Measurements from ENCODE around the gene METAP1D.
"Not testable (repeated sequence)": the region's sequence is repeated elsewhere in the genome, so short reads cannot be mapped to it uniquely, and the experiment has no call there.

METAP1D gene

DNA sequence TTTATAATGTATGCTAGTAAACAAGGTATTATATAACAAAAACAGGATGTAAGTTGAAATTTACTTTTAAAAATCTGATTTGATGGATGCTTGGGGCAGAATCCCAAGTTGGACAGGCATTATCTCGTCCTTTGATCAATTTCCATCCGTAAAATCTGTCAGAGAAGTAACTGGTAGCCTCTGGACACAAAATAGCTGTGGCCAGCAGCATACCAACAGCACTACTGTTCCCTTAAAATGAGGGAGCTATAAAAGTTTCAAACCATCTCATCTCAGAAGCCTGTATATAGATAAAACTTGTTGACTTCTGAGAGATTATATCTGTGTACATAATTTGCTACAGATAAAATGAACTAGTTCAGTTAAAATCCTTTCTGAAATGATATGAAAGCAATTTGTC, 14.7 kb upstream of the METAP1D start:
- DNase-seq (ENCODE audit: extremely low read depth, insufficient read length), result no peak
- TF ChIP-seq, protein P1, sequence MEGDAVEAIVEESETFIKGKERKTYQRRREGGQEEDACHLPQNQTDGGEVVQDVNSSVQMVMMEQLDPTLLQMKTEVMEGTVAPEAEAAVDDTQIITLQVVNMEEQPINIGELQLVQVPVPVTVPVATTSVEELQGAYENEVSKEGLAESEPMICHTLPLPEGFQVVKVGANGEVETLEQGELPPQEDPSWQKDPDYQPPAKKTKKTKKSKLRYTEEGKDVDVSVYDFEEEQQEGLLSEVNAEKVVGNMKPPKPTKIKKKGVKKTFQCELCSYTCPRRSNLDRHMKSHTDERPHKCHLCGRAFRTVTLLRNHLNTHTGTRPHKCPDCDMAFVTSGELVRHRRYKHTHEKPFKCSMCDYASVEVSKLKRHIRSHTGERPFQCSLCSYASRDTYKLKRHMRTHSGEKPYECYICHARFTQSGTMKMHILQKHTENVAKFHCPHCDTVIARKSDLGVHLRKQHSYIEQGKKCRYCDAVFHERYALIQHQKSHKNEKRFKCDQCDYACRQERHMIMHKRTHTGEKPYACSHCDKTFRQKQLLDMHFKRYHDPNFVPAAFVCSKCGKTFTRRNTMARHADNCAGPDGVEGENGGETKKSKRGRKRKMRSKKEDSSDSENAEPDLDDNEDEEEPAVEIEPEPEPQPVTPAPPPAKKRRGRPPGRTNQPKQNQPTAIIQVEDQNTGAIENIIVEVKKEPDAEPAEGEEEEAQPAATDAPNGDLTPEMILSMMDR (IDR thresholded peaks at IDR 0.05; ENCODE audit: insufficient read depth, low read length, poor library complexity, severe bottlenecking), result no peak
- no peak overlapping the region for H3K4me3 ChIP-seq (replicated peaks; ENCODE audit: low read depth, low read length)
- H3K27me3 ChIP-seq (replicated peaks; ENCODE audit: control insufficient read depth, insufficient read depth, low read length), result no peaks in the 10 kb centered on the region
- H3K36me3 ChIP-seq (ENCODE audit: control insufficient read depth, insufficient read depth, low read length), result no peaks in the 10 kb centered on the region

DNA sequence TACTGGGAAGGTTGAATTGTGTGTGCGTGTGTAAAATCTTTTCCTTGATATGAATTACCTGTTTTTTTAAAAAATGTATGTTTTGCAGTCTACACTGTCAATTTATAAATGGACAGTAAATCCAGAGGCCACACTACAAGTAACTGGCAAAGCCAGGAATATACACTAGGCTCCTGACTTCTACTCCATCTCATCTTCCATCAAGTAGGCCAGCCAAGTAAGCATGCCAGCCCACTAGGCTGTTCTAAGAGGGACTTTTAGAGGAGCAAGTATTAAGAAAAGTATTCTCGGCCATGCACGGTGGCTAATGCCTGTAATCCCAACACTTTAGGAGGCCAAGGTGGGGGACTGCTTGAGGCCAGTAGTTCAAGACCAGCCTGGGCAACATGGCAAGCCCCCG, 13.0 kb upstream of the METAP1D start:
- no peaks in the 10 kb centered on the region for H3K27me3 ChIP-seq (replicated peaks; ENCODE audit: control insufficient read depth, insufficient read depth, low read length)

DNA sequence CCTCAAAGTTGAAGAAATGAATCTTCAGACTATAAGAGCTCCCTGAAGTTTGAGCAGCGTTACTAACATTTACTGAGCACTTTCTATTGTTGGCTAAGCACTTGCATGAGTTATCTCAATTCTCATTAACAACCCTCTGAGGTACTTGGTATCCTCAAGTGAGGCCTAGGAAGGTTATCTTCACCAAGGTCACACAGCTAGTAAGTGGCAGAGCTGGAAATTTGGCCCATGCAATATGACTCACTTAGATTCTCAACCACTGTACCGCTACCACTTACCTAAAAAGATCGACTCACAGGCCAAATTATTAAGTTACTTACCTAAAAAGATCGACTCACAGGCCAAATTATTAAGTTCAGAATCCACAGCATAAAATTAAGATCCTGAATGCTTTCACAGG, 8.7 kb upstream of the METAP1D start:
- no peaks in the 10 kb centered on the region for H3K36me3 ChIP-seq (ENCODE audit: control insufficient read depth, insufficient read depth, low read length)
- H3K4me3 ChIP-seq (replicated peaks; ENCODE audit: low read depth, low read length), result no peak overlapping the region
- DNase-seq (ENCODE audit: extremely low read depth, insufficient read length), result no peak
- TF ChIP-seq, protein P1 (IDR thresholded peaks at IDR 0.05; ENCODE audit: insufficient read depth, low read length, poor library complexity, severe bottlenecking), result no peak
- no peaks in the 10 kb centered on the region for H3K27me3 ChIP-seq (replicated peaks; ENCODE audit: control insufficient read depth, insufficient read depth, low read length)

More for the DNA sequence above, 13.0 kb upstream of the METAP1D start:
- TF ChIP-seq, protein P1 (IDR thresholded peaks at IDR 0.05; ENCODE audit: insufficient read depth, low read length, poor library complexity, severe bottlenecking), result no peak
- H3K4me3 ChIP-seq (replicated peaks; ENCODE audit: low read depth, low read length), result no peak overlapping the region
- no peak for DNase-seq (ENCODE audit: extremely low read depth, insufficient read length)
- H3K36me3 ChIP-seq (ENCODE audit: control insufficient read depth, insufficient read depth, low read length), result no peaks in the 10 kb centered on the region

DNA sequence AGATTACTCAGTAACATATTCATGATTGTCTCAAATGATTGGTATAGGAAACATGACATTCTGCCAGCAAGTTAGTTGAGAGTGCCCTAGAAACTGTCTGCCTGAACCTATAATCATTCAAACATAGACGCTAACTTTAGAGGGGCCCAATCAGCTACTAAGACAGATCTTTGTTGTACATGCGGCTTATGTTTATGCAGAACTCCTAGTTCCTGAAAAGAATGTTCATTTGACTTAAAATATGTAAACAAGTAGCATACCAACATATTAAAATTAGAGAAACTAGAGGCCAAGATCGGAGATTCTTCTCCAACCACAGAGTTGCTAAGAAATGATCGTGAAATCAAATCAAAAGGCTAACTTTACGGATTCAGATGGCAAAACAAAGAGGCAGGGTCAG, 4.2 kb upstream of the METAP1D start:
- DNase-seq (ENCODE audit: extremely low read depth, insufficient read length), result no peak
- Histone ChIP-seq H3K4me3 (replicated peaks; ENCODE audit: low read depth, low read length) (no peak overlapping the region), H3K27me3 (replicated peaks; ENCODE audit: control insufficient read depth, insufficient read depth, low read length) (no peaks in the 10 kb centered on the region), H3K36me3 (ENCODE audit: control insufficient read depth, insufficient read depth, low read length) (no peaks in the 10 kb centered on the region)
- TF ChIP-seq, protein P1 (IDR thresholded peaks at IDR 0.05; ENCODE audit: insufficient read depth, low read length, poor library complexity, severe bottlenecking), result no peak

DNA sequence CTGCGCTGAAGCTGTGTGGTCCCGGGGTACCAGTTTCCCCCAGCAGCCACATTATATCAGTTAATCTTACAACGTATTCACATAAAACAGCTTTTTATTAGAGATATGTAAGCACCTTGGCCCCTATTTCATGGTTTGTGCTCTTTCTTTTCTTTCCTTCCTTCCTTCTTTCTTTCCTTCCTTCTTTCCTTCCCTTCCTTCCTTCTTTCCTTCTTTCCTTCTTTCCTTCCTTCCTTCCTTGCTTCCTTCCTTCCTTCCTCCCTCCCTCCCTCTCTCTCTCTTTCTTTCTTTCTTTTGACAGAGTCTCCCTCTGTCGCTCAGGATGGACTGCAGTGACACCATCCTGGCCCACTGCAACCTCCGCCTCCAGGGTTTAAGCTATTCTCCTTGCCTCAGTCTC, 3.7 kb upstream of the METAP1D start:
- H3K36me3 ChIP-seq (ENCODE audit: control insufficient read depth, insufficient read depth, low read length), result no peaks in the 10 kb centered on the region
- TF ChIP-seq, protein P1 (IDR thresholded peaks at IDR 0.05; ENCODE audit: insufficient read depth, low read length, poor library complexity, severe bottlenecking), result no peak
- no peak for DNase-seq (ENCODE audit: extremely low read depth, insufficient read length)

DNA sequence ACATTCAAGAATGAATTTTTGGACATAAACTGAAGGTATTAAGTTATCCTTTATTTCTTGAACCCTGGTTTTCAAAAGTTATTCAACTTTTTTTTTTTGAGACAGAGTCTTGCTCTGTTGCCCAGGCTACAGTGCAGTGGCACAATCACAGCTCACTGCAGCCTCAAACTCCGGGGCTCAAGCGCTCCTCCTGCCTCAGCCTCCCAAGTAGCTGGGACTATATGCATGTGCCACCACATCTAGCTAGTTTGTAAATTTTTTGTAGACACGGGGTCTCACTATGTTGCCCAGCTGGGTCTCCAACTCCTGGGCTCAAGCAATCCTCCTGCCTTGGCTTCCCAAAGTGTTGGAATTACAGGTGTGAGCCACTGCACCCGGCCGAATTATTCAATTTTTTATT, 2.7 kb upstream of the METAP1D start:
- not testable (repeated sequence) for DNase-seq (ENCODE audit: extremely low read depth, insufficient read length); H3K4me3 ChIP-seq (replicated peaks; ENCODE audit: low read depth, low read length); H3K36me3 ChIP-seq (ENCODE audit: control insufficient read depth, insufficient read depth, low read length); H3K27me3 ChIP-seq (replicated peaks; ENCODE audit: control insufficient read depth, insufficient read depth, low read length)

More for the DNA sequence above, 3.7 kb upstream of the METAP1D start:
- H3K27me3 ChIP-seq (replicated peaks; ENCODE audit: control insufficient read depth, insufficient read depth, low read length), result no peaks in the 10 kb centered on the region
- no peak overlapping the region for H3K4me3 ChIP-seq (replicated peaks; ENCODE audit: low read depth, low read length)
